ENCODE data around the gene DENND4A.

DENND4A gene

DNA sequence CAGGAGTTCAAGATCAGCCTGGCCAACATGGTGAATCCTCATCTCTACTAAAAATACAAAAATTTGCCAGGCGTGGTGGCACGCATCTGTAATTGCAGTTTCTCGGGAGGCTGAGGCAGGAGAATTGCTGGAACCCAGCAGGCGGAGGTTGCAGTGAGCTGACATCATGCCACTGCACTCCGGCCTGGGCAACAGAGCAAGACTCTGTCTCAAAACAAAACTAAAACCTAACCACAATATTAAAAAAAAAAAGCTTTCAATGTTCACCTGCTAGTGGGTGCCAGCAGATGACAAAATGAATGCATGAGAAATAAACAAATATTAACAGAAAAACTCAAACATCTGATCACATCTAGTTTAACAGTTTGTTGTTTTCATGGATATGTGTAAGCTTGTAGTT, 161.3 kb downstream of the DENND4A start:
- TF ChIP-seq CTCF (conservative IDR thresholded peaks at IDR 0.05; ENCODE audit: low read depth, low read length): no peak
- no peak for DNase-seq (ENCODE audit: low read depth)
- H3K4me3 ChIP-seq (ENCODE audit: low read depth, low read length): no peak overlapping the region

DNA sequence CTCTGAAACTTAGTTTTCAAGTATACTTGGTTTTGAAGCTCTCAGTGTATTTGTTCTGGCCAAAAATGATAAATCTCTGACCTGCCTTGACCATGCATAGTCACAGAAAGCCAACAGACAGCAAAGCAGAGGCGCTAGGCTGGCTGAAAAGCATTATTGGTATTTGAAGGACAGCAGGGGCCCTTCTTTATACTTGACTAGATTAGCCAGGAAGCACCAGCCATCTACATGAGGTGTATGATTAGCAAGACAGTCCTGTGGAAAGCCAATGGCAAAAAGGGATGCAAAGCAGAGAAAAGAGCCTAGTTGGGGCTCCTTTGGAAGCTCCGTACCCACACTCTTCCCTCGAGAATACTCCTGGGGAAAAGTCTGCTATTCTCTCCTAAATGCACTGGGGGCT, 162.5 kb downstream of the DENND4A start:
- no peak overlapping the region for H3K4me3 ChIP-seq (ENCODE audit: low read depth, low read length)
- no peak for DNase-seq (ENCODE audit: low read depth)
- TF ChIP-seq CTCF (conservative IDR thresholded peaks at IDR 0.05; ENCODE audit: low read depth, low read length): no peak

DNA sequence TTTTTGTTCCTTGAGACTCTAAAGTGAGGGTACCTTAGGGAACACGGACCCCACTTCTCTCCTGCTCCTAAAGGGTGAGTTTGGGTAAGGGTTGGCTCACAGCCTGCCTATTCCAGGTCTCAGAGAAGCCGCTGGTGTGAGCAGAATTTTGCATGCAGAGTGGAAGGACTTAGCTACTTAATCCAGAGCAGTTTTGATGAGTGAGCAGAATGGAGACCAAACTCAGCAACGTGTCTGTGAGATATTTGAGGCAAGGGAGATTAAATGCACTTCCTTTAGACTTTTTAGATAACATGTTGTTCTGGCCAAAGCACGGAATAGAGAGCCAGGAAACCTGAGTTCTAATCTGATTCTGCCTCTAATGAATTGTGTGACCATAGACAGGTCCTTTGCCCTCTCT, 165.2 kb downstream of the DENND4A start:
- TF ChIP-seq CTCF (conservative IDR thresholded peaks at IDR 0.05; ENCODE audit: low read depth, low read length): no peak
- DNase-seq (ENCODE audit: low read depth): no peak
- H3K4me3 ChIP-seq (ENCODE audit: low read depth, low read length): no peak overlapping the region

- no peak overlapping the region for H3K4me3 ChIP-seq (ENCODE audit: low read depth, low read length)
- DNase-seq (ENCODE audit: low read depth): no peak
- TF ChIP-seq CTCF (conservative IDR thresholded peaks at IDR 0.05; ENCODE audit: low read depth, low read length): no peak
These were observed 169.0 kb downstream of the DENND4A start for GRCh38 chr15:65623103-65623502.

GRCh38 chr15:65621638-65622037, 170.5 kb downstream of the DENND4A start, which contains the start of gene SLC24A1:
TSS of gene SLC24A1 (plus strand) at chr15:65621938. CDS start at chr15:65624081, 2,143 bp downstream.
- DNase-seq (ENCODE audit: low read depth): no peak
- H3K4me3 ChIP-seq (ENCODE audit: low read depth, low read length): no peak within 1 kb of the TSS
- no peak for TF ChIP-seq CTCF (conservative IDR thresholded peaks at IDR 0.05; ENCODE audit: low read depth, low read length)

DNA sequence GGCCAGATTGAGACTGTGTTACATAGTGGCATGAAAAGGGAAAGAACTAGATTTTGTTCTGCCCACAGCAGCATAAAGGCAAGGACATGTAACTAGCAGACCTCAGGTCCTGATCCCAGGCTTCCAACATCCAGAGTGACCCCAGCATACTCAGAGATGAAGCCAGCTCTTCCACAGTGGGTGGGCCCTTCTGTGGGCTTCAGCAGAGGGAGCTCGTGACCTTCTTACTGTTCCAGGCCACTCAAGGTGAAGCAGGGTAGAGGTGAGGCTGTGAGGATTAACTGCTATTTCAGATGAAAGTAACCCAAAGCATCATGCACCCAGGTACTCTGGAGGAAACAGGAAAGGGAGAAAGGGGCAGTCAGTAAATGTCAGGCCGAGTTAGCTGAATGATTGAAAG, 171.3 kb downstream of the DENND4A start:
- no peak overlapping the region for H3K4me3 ChIP-seq (ENCODE audit: low read depth, low read length)
- no peak for TF ChIP-seq CTCF (conservative IDR thresholded peaks at IDR 0.05; ENCODE audit: low read depth, low read length)
- DNase-seq (ENCODE audit: low read depth): no peak

DNA sequence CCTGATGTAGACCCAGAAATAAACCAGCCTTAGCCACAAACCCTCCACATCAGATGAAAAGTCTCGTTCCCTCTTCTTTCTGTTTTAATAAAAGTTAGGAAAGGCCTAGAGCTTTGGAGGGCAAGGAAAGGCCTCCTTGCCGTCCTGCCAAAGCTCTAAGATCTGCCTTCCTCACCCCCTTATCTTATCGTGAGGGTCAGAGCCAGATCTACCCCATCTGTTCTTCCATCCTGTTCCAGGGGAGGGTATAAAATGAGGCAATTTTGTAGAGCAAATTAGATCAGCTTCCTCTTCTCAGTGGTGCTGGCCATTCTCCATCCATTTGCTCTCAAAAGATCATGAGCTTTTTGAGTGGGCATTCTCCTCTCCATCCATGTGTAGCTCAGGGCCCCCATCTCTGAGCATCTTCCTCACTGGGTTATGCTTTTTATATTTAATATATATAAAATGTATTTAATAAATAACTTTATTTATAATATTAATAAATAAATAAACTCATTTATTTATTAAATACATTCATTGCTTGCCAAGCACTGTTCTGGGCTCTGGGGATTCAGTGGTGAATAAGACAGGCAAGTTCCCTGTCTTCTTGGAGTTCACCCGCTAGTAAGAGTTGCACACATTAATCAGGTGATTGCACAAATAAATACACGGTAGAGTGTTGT, 172.3 kb downstream of the DENND4A start:
- no peak for TF ChIP-seq CTCF (conservative IDR thresholded peaks at IDR 0.05; ENCODE audit: low read depth, low read length)
- H3K4me3 ChIP-seq (ENCODE audit: low read depth, low read length): no peak overlapping the region
- DNase-seq (ENCODE audit: low read depth): no peak

All from choroid plexus epithelial cell (primary cell).